ENCODE measurements around the gene IMPDH1. TPM values are rescaled to one million over a fixed set of nuclear protein-coding genes. Genes with fewer than 3 reads are reported as not detected.

IMPDH1 gene
- total and polyA plus RNA-seq, 11 donors, result 12.3 to 65.3 (median 23.6) TPM

- no peaks in the 10 kb centered on the region for H3K9me3 ChIP-seq
- DNase-seq (no peak), ATAC-seq (no peak)
- WGBS, 4 donors, result 81 to 92% (median 84%) methylated on average over 6 of the region's 6 CpGs
- intact Hi-C loops (cut with DNase I), result no loop called here
- no peak overlapping the region for H3K27ac ChIP-seq
- no peak overlapping the region for H3K4me3 ChIP-seq
- TF ChIP-seq CTCF (IDR thresholded peaks at IDR 0.05) (no peak), POLR2A (IDR thresholded peaks at IDR 0.05) (no peak)
- no peaks in the 10 kb centered on the region for H3K27me3 ChIP-seq
- no peaks in the 10 kb centered on the region for H3K36me3 ChIP-seq
- peaks cover 0 to 15% (median 5%) of the 10 kb centered on the region in 12 donors for H3K4me1 ChIP-seq
These were observed 39.0 kb upstream of the IMPDH1 start for GRCh38 chr7:128448751-128449302.

GRCh38 chr7:128447941-128448564 is 38.3 kb upstream of the IMPDH1 start:
- Histone ChIP-seq H3K4me3 (no peak overlapping the region), H3K27me3 (no peaks in the 10 kb centered on the region), H3K36me3 (no peaks in the 10 kb centered on the region), H3K4me1 (peaks cover 0 to 10% (median 0%) of the 10 kb centered on the region in 12 donors), H3K9me3 (no peaks in the 10 kb centered on the region), H3K27ac (no peak overlapping the region)
- intact Hi-C loops (cut with DNase I), result no loop called here
- TF ChIP-seq POLR2A (IDR thresholded peaks at IDR 0.05), result no peak
- TF ChIP-seq CTCF (IDR thresholded peaks at IDR 0.05), result no peak
- WGBS, 4 donors, result 70 to 74% (median 72%) methylated on average over 4 of the region's 4 CpGs
- ATAC-seq (no peak), DNase-seq (no peak)

- 31 to 49% (median 33%) methylated on average over 5 of the region's 5 CpGs for WGBS, 4 donors
- DNase-seq, result peak in 3 of 5 donors; percentile 19 to 43 (median 32)
These were observed 36.5 kb upstream of the IMPDH1 start for GRCh38 chr7:128446306-128446705.

More at GRCh38 chr7:128446306-128446705, 36.5 kb upstream of the IMPDH1 start:
- Histone ChIP-seq H3K27ac (peak overlapping the region in 2 of 12 donors; percentile 3 to 25), H3K4me1 (peaks cover 0 to 7% (median 0%) of the 10 kb centered on the region in 12 donors), H3K4me3 (no peak overlapping the region), H3K36me3 (no peaks in the 10 kb centered on the region), H3K9me3 (no peaks in the 10 kb centered on the region), H3K27me3 (no peaks in the 10 kb centered on the region)
- peak; percentile 11 to 76 (median 61) for ATAC-seq
- intact Hi-C loops (cut with DNase I), result no loop called here
- TF ChIP-seq CTCF (IDR thresholded peaks at IDR 0.05) (no peak), POLR2A (IDR thresholded peaks at IDR 0.05) (no peak)
